GM19351 (cell line): ENCODE results near the gene NACA2.
"Not testable (repeated sequence)": the region's sequence is repeated elsewhere in the genome, so short reads cannot be mapped to it uniquely, and the experiment has no call there.

ENCODE experiments used
- ATAC-seq: cut with Tn5 transposase; IDR thresholded peaks from one replicate; pipeline ENCODE4 v1.9.1; 2021; ENCODE audit warnings: mild to moderate bottlenecking, moderate library complexity; ENCODE audit not compliant: unreplicated experiment

NACA2 gene

GRCh38 chr17:61600621-61601020 is 9.6 kb upstream of the NACA2 start:
- ATAC-seq: no peak

- ATAC-seq: no peak
Observed at GRCh38 chr17:61599608-61600007, 8.6 kb upstream of the NACA2 start.

- ATAC-seq: no peak
Observed at GRCh38 chr17:61598014-61598413, 7.0 kb upstream of the NACA2 start.

GRCh38 chr17:61597607-61598006 is 6.6 kb upstream of the NACA2 start:
- no peak for ATAC-seq

GRCh38 chr17:61595418-61596186 is 4.6 kb upstream of the NACA2 start:
- no peak for ATAC-seq

- no peak for ATAC-seq
Observed at GRCh38 chr17:61594294-61594825, 3.3 kb upstream of the NACA2 start.

GRCh38 chr17:61593426-61593825 is 2.4 kb upstream of the NACA2 start:
- ATAC-seq: no peak

GRCh38 chr17:61591930-61592329 is 911 bp upstream of the NACA2 start:
- ATAC-seq: no peak

GRCh38 chr17:61589990-61590389 is 1.0 kb downstream of the NACA2 start:
- ATAC-seq: no peak

GRCh38 chr17:61587807-61588660 is 3.0 kb downstream of the NACA2 start:
- ATAC-seq: no peak

- no peak for ATAC-seq
Observed at GRCh38 chr17:61587242-61587641, 3.8 kb downstream of the NACA2 start.

GRCh38 chr17:61586622-61587021 is 4.4 kb downstream of the NACA2 start:
- ATAC-seq: not testable (repeated sequence)

- no peak for ATAC-seq
Observed at GRCh38 chr17:61586031-61586566, 4.9 kb downstream of the NACA2 start.

GRCh38 chr17:61584866-61585265 is 6.2 kb downstream of the NACA2 start:
- no peak for ATAC-seq

GRCh38 chr17:61584266-61584665 is 6.8 kb downstream of the NACA2 start:
- no peak for ATAC-seq

GRCh38 chr17:61583660-61584264 is 7.3 kb downstream of the NACA2 start:
- ATAC-seq: no peak

- ATAC-seq: no peak
Observed at GRCh38 chr17:61583242-61583641, 7.8 kb downstream of the NACA2 start.

- no peak for ATAC-seq
Observed at GRCh38 chr17:61582593-61582992, 8.4 kb downstream of the NACA2 start.

GRCh38 chr17:61581611-61582349 is 9.2 kb downstream of the NACA2 start:
- ATAC-seq: no peak

- ATAC-seq: no peak
Observed at GRCh38 chr17:61580502-61580901, 10.5 kb downstream of the NACA2 start.
